Chondrocyte (in vitro differentiated cells): ENCODE measurements around the gene CCDC106. TPM values are rescaled to one million over a fixed set of nuclear protein-coding genes. Genes with fewer than 3 reads are reported as not detected.

ENCODE experiments used
- DNase-seq: peaks from one replicate; pipeline ENCODE4 v3.0.0; 2021; ENCODE audit warnings: mixed read lengths, low spot score
- H3K27ac Mint-ChIP-seq: one replicate; pipeline ENCODE4 v1.8.0; 2021; ENCODE audit warnings: mild to moderate bottlenecking, moderate library complexity, mixed read lengths; ENCODE audit not compliant: unreplicated experiment
- H3K27me3 Mint-ChIP-seq: 2 replicates; pipeline ENCODE4 v1.8.0; 2021; ENCODE audit warnings: low read depth, mixed read lengths
- H3K36me3 Mint-ChIP-seq: 2 replicates; pipeline ENCODE4 v1.8.0; 2021; ENCODE audit warnings: low read depth, mixed read lengths
- H3K4me1 Mint-ChIP-seq: 2 replicates; pipeline ENCODE4 v1.8.0; 2021; ENCODE audit warnings: low read depth, mild to moderate bottlenecking, mixed read lengths
- H3K4me3 Mint-ChIP-seq: one replicate; pipeline ENCODE4 v1.8.0; 2021; ENCODE audit warnings: mild to moderate bottlenecking, moderate library complexity, mixed read lengths; ENCODE audit not compliant: unreplicated experiment
- H3K9me3 Mint-ChIP-seq: 2 replicates; pipeline ENCODE4 v1.8.0; 2021; ENCODE audit warnings: low read depth, mixed read lengths
- total RNA-seq: library from RNA; stranded (reverse); gene quantifications from 3 replicates; pipeline ENCODE4 v1.2.1, GENCODE V29; 2021
- TF ChIP-seq, protein P1 (sequence below): fragments of 200-600 bp; sonication (generic); IDR thresholded peaks from 2 replicates; pipeline ENCODE4 v1.5.0; 2021; ENCODE audit warnings: antibody characterized with exemption, mild to moderate bottlenecking, moderate library complexity

Gene CCDC106
- total RNA-seq, 1 donor from 2014 or later = 20.9 TPM

DNA sequence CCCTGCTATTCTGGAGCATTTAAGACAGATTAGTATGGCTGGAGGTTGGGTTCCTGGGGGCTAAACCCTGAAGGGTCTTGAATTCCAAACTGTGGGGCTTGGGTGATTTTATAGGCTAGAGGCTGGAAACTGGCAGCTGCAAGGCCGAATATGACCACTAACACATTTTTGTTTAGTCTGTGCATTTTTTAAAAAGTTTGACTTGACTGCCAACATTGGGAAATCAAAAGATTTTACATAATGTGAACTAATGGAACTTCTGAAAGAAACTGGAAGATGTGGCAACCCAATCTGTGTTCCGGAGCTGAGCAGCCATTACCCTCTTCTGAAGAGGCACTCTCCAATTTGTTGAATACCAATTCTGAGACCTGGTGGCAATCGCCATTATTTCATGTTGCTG lies 28.7 kb upstream of the CCDC106 start:
- Mint-ChIP-seq H3K4me3 (no peak overlapping the region), H3K27ac (no peak overlapping the region), H3K9me3 (no peaks in the 10 kb centered on the region), H3K27me3 (no peaks in the 10 kb centered on the region), H3K4me1 (peaks cover 11% of the 10 kb centered on the region), H3K36me3 (peaks cover 11% of the 10 kb centered on the region)
- no peak for DNase-seq
- TF ChIP-seq, protein P1, sequence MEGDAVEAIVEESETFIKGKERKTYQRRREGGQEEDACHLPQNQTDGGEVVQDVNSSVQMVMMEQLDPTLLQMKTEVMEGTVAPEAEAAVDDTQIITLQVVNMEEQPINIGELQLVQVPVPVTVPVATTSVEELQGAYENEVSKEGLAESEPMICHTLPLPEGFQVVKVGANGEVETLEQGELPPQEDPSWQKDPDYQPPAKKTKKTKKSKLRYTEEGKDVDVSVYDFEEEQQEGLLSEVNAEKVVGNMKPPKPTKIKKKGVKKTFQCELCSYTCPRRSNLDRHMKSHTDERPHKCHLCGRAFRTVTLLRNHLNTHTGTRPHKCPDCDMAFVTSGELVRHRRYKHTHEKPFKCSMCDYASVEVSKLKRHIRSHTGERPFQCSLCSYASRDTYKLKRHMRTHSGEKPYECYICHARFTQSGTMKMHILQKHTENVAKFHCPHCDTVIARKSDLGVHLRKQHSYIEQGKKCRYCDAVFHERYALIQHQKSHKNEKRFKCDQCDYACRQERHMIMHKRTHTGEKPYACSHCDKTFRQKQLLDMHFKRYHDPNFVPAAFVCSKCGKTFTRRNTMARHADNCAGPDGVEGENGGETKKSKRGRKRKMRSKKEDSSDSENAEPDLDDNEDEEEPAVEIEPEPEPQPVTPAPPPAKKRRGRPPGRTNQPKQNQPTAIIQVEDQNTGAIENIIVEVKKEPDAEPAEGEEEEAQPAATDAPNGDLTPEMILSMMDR = no peak

DNA sequence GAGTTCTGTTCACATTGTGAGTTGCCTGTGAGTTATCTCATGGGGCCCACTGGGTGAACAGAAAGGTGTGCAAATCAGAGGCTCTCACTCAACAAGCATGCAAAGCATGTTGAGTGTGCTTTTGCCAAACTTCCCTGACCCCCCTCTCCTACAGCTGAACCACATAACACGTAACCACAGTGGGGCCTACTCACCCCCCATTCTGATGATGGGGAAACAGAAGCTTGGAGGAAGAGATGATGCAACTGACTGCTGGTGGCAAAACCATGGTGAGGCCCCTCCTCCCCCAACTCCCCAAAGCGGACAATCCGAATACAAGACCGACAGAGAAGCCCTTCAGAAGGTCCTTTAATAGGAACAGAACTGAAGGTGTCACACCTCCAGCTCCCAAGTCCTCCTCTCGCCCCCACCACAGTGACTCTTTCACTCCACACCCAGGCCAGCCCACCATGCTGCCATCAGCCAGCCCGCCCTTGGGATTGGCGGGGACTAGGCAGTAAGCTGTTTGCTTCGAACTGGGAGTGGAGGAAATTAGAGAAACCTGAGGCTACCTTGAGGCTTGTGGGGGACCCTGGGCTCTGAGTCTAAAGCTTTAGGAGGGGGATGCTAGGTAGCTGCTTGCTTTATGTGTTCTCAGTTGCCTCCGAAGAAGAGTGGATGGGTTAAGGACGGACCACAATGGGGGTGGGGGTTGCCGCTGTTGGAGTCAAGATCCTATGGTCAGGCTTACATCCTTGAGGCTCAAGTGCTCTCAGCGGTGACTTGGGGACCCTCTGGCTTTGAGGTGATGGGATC lies 27.4 kb upstream of the CCDC106 start:
- TF ChIP-seq, protein P1 = no peak
- Mint-ChIP-seq H3K4me1 (peaks cover 18% of the 10 kb centered on the region), H3K27ac (no peak overlapping the region), H3K9me3 (no peaks in the 10 kb centered on the region), H3K27me3 (no peaks in the 10 kb centered on the region), H3K36me3 (peaks cover 11% of the 10 kb centered on the region), H3K4me3 (no peak overlapping the region)
- DNase-seq = no peak

DNA sequence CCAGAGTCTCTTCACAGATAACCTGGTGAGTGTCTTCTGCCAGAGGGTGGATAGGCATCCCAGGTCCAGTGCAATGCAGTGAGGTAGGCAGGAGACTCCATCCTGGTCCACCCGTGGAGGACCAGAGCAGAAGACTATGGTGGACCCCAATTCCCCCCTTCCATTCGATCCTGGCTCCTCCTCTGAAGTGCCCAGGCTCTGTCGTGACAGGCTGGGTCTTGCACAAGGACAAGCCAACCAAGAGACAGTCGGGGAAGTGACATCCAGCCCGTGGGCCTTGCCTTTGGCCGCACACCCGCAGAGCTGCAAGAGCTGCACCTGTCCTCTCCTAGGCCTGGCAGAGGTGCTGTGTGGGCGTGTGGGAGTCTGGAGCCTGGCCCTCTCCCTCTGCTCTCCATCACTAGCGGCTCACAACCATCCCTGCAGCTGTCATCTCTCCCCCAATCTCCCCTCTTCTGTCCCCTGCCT lies 26.8 kb upstream of the CCDC106 start:
- Mint-ChIP-seq H3K4me1 (peaks cover 18% of the 10 kb centered on the region), H3K36me3 (peaks cover 11% of the 10 kb centered on the region), H3K4me3 (no peak overlapping the region), H3K9me3 (no peaks in the 10 kb centered on the region), H3K27me3 (no peaks in the 10 kb centered on the region), H3K27ac (no peak overlapping the region)
- TF ChIP-seq, protein P1 = no peak
- DNase-seq = no peak

DNA sequence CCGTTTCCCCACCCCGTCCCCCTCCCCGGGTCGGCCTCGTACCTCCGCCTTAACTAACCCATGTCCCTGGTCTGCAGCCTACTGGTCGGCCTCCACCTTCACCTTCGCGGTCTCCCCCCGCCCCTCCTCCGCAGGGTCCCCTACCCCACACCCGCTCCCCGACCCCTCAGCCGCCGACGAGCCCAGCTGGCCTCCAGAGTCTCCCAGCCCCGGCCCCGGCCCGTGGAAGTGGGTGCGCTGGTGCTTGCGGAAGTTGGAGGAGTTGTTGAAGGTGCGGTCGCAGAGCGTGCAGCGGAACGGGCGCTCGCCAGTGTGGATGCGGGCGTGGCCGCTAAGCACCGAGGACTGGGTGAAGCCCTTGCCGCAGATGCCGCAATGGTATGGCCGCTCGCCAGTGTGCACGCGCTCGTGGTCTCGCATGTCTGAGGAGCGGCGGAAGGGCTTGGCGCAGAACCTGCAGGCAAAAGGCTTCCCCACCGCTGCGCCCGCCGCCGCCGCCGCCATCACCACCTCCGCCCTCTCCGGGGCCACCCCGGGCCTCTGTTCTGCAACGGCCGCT lies 26.3 kb upstream of the CCDC106 start:
- Mint-ChIP-seq H3K27ac (no peak overlapping the region), H3K27me3 (no peaks in the 10 kb centered on the region), H3K4me1 (peaks cover 18% of the 10 kb centered on the region), H3K9me3 (no peaks in the 10 kb centered on the region), H3K4me3 (no peak overlapping the region), H3K36me3 (peaks cover 10% of the 10 kb centered on the region)
- no peak for DNase-seq
- TF ChIP-seq, protein P1 = no peak

DNA sequence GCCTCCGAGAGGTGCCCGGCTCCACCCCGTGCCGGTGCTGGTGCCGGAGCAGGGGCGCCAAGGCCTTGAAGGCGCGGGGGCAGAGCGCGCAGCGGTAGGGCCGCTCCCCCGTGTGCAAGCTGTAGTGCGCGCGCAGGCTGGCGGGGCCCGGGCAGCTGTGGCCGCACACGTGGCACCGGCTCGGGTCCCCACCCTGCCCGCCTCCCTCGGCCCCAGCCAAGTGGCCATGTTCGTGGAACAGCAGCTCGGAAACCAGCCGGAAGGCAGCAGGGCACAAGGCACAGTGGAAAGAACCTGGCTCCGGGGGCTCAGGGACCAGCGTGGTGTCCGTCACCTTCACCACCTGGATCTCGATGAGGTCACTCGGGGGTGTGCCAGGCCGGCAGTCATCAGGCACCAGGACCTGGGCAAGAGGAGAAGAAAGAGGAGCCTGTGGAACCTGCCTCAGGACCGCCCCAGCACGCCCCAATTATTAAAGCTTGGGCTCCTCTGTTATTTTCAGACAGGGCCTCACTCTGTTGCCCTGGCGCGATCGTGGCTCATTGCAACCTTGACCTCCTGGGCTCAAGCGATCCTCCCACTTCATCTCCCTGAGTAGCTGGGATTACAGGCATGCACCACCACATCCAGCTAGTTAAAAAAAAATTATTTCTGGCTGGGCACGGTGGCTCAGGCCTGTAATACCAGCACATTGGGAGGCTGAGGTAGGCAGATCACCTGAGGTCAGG lies 25.6 kb upstream of the CCDC106 start:
- Mint-ChIP-seq H3K27ac (no peak overlapping the region), H3K9me3 (no peaks in the 10 kb centered on the region), H3K4me1 (peaks cover 18% of the 10 kb centered on the region), H3K36me3 (peaks cover 6% of the 10 kb centered on the region), H3K4me3 (no peak overlapping the region), H3K27me3 (no peaks in the 10 kb centered on the region)
- TF ChIP-seq, protein P1 = no peak
- no peak for DNase-seq
